ENCODE results near the gene DNAI4. TPM values are rescaled to one million over a fixed set of nuclear protein-coding genes. Genes with fewer than 3 reads are reported as not detected.

The DNAI4 gene
- polyA plus RNA-seq, 4 donors = 12.7 to 15.7 (median 15.0) TPM

- no peak for DNase-seq (ENCODE audit: low read depth in 4 of 4, low spot score in 3 of 4)
Observed at GRCh38 chr1:66769512-66770229, 155.0 kb downstream of the DNAI4 start.

- DNase-seq (ENCODE audit: low read depth in 4 of 4, low spot score in 3 of 4) = no peak
Observed at GRCh38 chr1:66768965-66769364, 155.7 kb downstream of the DNAI4 start.

DNA sequence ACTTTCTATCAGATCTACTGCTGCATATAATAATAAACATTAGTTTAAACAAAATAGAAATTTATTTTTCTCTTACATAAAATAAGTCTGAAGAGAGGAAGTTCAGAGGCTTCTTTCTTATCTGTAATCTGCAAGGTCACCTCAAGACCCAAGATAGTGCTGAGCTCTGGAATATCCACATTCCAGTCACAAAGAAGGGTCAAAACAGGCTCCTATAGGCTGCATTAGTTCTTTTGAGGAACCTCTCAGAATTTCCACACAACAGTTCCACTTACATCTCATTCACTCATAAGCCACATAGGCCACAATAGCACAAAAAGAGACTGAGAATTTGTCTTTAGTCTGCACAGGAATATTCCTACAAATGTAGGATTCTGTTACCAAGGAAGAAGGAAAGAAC lies 157.0 kb downstream of the DNAI4 start:
- no peak for DNase-seq (ENCODE audit: low read depth in 4 of 4, low spot score in 3 of 4)

DNA sequence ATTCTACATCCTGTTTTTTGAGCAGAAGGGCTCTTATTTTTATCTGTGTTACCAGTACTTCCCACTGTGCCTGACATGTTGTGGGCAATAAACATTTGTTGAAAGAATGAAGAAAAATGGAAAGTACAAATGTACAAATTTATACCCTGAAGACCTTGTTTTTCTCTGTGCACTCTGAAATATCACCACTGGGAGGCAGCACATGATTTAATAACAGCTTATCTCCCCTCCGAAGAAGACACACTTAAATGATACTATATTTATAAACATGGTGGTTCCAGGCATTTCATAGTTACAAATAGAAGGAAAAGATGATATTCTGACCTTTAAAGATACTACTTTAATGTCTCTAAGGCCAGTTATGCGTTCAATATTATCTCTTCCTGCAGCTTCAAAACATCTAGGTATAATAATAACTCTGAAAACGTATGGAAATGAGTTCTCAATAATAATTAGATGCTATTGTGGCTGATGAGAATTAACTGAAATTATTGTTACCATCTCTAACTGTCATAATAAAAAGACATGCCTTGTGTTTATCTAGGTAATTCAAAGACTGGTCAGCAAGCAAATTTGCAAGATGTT lies 159.6 kb downstream of the DNAI4 start:
- DNase-seq (ENCODE audit: low read depth in 4 of 4, low spot score in 3 of 4) = peak in 2 of 4 donors; percentile 32 to 40

Other genes starting within 250 kb of the DNAI4 start
- 1 to 10 TPM; 1.4 to 3.6 (median 2.0) TPM for gene DYNLT5, start 172.4 kb downstream of the DNAI4 start, polyA plus RNA-seq (ENCODE audit: insufficient read length in 4 of 4)
- under 1 TPM; 0.22 to 0.36 (median 0.26) TPM for gene INSL5, start 123.6 kb downstream of the DNAI4 start, polyA plus RNA-seq (ENCODE audit: insufficient read length in 4 of 4)
- 10 to 100 TPM; 32.4 to 45.4 (median 43.2) TPM for gene MIER1, start 134 bp upstream of the DNAI4 start, polyA plus RNA-seq (ENCODE audit: insufficient read length in 4 of 4)
- gene SLC35D1, start 129.3 kb upstream of the DNAI4 start, polyA plus RNA-seq (ENCODE audit: insufficient read length in 4 of 4) = 10 to 100 TPM; 12.6 to 18.4 (median 15.9) TPM
- under 1 TPM in 1 of 4 donors, not detected in 3; 0.10 TPM for gene C1orf141, start 210.1 kb upstream of the DNAI4 start, polyA plus RNA-seq (ENCODE audit: insufficient read length in 4 of 4)
- gene IL23R, start 241.6 kb upstream of the DNAI4 start, polyA plus RNA-seq (ENCODE audit: insufficient read length in 4 of 4) = under 1 TPM in 1 of 4 donors, not detected in 3; 0.04 TPM